ENCODE results near the gene UPF2. TPM values are rescaled to one million over a fixed set of nuclear protein-coding genes. Genes with fewer than 3 reads are reported as not detected.
A peak's percentile ranks its signal among the peaks of the same experiment; 100 is the strongest.
"Not testable (repeated sequence)": the region's sequence is repeated elsewhere in the genome, so short reads cannot be mapped to it uniquely, and the experiment has no call there.

Gene UPF2
- total RNA-seq, 1 experiment from 2014 or later, result 5.7 TPM

DNA sequence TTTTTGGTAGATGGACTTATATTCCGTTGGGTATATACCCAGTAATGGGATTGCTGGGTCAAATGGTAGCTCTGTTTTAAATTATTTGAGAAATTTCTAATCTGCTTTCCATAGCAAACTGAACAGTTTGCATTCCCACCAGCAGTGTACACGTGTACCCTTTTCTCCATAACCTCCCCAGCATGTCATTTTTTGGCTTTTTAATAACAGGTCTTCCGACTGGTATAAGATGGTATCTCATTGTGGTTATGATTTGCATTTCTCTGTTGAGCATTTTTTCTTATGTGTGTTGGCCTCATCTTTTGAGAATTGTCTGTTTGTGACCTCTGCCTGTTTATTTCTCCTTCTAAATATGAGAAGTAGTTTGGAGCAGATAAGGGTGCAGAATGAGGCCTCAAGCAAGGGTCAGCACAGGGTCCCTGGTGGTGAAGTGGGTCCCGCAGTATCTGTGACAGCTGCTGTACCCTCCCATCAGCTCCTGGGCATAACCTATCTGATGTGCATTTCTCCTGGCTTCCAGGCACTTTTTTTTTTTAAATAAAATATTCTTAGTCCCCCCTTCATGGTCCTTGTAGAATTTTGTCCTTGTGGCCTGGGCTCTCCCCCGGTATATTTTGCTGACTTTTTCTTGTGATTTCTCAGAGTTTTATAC is 145.9 kb downstream of the UPF2 start:
- no peak for DNase-seq (ENCODE audit: low read depth)
- in situ Hi-C loops (cut with HindIII; ENCODE audit: low pct_unique_long_range_greater_than_20kb, low sequenced_read_pairs), result no loop called here

DNA sequence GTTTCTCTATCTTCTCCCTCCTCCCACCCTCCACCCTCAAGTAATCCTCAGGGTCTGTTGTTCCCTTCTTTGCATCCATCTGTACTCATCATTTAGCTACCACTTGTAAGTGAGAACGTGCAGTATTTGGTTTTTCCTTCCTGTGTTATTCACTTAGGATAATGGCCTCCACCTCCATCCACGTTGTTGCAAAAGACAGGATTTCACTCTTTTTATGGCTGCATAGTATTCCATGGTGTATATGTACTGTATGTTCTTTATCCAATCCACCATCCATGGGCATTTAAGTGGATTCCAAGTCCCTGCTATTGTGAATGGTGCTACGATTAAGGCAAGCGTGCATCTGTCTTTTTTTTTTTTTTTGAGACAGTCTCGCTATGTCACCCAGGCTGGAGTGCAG is 147.0 kb downstream of the UPF2 start:
- no peak for DNase-seq (ENCODE audit: low read depth)
- in situ Hi-C loops (cut with HindIII; ENCODE audit: low pct_unique_long_range_greater_than_20kb, low sequenced_read_pairs), result no loop called here

DNA sequence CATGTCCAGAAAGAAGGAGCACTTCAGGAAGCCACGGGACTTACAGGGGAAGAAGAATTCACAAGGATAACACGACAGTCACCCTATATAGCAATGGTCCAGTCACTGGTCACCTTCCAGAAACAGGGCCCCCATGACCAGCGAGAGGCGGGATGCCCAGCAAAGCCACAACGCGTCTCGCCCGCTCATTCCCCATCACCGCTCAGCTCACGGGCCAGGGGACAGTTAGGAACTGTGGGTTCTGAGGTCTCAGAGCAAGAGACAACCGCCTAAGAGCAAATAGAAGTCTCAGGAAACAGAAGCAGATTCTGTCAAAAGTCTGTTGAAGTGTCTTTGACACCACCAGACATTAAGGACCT is 147.5 kb downstream of the UPF2 start:
- no peak for DNase-seq (ENCODE audit: low read depth)
- in situ Hi-C loops (cut with HindIII; ENCODE audit: low pct_unique_long_range_greater_than_20kb, low sequenced_read_pairs), result no loop called here

DNA sequence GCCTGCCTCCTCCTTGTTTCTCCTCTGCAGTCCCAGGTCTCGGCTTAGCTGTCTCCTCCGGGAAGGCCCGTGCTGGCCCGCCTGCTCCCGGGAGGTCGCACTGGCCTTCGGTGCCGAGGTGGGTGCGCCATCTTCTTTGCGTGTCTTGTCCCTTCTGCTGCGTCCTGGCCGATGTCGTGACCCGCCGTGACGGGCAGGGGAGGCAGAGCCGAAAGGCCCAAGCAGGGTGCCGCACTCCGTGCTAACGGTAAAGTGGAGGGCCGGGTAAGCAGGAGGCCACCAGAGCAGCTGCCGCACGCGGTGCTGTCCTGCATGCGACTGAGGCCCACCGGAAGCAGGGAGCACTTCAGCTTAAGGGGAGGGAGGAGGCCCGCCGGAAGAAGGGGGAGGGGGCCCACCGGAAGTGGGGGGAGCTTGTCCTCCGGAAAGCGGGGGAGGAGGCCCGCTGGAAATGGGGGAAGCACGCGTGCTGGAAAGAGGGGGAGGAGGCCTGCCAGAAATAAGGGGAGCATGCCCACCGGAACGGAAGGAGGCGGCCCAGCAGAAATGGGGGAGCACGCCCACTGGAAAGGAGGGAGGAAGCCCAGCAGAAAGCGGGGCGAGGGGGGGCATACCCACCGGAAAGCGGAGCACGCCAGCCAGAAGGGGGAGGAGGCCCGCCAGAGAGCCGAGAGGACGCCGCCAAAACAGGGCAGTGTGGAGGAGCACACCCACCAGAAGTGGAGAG is 148.1 kb downstream of the UPF2 start:
- in situ Hi-C loops (cut with HindIII; ENCODE audit: low pct_unique_long_range_greater_than_20kb, low sequenced_read_pairs), result no loop called here
- DNase-seq (ENCODE audit: low read depth), result no peak

DNA sequence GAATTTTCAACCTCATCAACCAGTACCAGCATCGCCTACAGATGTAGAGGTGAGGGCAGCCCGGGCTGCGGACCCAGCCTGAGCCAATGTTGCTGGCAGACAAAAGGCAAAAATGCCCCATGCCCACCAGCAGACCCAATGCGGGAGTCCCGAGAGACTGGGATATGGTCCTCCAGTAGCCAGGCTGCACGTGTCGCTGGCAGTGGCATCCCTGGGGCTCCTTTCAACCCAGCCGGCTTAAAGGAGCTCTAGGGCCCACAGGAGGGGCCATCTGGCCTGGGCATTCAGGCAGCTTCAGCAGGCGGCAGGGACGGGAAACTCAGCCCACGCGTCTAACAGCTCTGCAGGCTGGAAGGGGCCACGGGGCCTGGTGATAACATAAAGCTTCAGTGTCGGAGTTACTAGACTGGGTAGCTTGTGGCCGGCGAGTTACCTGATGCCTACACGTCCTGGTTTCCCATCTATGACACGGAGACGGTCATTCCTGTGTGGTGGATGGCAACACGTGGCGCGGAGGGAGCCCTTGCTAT is 148.8 kb downstream of the UPF2 start:
- no peak for DNase-seq (ENCODE audit: low read depth)
- in situ Hi-C loops (cut with HindIII; ENCODE audit: low pct_unique_long_range_greater_than_20kb, low sequenced_read_pairs), result no loop called here

DNA sequence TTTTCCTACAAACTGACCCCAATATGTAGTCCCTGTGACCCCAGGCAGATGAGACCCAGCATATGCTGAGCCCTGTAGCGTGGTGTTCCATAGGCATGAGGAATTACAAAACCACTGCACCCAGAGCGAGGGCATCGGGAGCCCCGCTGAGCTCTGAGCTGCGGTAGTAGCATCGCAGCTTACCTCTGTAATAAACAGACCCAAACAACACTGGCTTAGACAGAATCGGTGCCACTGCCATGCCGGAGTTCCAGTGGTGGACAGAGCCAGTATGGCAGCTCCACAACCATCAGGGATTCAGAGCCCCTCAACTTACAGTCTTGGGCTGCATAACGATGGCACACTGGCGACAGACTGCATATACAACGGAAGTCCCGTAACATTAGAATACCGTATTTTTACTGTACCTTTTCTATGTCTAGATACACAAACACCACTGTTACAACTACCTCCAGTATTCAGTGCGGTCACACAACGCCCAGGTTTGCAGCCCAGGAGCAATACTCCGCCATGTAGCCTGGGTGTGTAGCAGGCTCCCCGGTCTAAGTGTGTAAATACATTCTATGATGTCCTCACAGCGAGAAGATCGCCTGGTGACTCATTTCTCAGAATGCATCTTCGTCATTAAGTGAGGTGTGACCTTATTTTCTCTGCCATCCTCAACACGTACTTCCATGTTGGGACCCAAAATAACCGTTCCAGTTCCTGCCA is 150.7 kb downstream of the UPF2 start:
- no peak for DNase-seq (ENCODE audit: low read depth)
- in situ Hi-C loops (cut with HindIII; ENCODE audit: low pct_unique_long_range_greater_than_20kb, low sequenced_read_pairs), result no loop called here

DNA sequence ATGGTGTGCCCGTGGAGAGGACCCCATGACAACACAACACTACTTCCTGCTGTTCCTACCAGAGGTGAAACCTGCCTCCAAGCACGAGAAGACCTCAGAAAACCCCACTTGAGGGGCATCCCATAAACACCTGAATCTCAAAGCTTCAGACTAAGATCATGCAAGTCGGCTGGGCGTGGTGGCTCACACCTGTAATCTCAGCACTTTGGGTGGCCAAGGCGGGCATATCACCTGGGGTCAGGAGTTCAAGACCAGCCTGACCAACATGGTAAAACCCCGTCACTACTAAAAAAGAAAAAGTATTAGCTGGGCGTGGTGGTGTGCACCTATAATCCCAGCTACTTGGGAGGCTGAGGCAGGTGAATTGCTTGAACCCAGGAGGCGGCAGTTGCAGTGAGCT is 153.3 kb downstream of the UPF2 start:
- DNase-seq (ENCODE audit: low read depth); in situ Hi-C loops (cut with HindIII; ENCODE audit: low pct_unique_long_range_greater_than_20kb, low sequenced_read_pairs): not testable (repeated sequence)

DNA sequence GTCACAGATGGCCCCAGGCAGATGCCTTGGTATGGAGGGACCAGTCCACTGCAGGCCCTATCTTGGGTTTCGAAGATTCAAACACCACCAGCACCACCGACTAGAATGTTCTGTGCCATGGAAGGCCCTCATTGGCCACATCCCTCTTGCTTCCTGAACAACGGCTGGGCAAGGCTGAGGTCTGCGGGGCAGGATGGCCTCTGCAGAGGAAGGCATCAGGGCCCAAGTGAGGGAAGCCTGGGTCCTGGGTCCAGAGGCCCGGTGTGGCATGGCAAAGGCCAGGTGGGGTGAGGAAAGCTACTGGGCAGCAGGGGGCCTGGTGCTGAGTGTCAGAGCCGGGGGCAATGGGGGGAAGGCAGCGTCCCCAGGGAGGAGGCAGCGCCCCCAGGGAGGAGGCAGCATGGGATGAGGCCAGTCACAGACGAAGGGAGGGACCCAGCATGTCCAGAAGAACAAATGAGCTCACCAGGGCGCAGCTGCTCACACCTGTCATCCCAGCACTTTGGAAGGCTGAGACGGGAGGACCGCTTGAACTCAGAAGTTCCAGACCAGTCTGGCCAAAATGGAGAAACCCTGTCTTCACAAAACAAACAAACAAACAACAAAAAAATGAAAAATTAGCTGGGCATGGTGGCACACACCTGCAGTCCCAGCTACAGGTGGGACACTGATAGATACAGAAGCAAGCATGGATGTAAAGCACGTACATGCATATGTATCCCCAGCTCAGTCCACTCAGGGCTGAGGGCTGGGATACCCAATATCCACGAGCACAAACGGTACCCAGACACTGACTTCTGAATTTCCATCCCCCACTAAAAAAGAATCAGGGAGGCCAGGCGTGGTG is 155.0 kb downstream of the UPF2 start:
- no peak for DNase-seq (ENCODE audit: low read depth)
- in situ Hi-C loops (cut with HindIII; ENCODE audit: low pct_unique_long_range_greater_than_20kb, low sequenced_read_pairs), result no loop called here

DNA sequence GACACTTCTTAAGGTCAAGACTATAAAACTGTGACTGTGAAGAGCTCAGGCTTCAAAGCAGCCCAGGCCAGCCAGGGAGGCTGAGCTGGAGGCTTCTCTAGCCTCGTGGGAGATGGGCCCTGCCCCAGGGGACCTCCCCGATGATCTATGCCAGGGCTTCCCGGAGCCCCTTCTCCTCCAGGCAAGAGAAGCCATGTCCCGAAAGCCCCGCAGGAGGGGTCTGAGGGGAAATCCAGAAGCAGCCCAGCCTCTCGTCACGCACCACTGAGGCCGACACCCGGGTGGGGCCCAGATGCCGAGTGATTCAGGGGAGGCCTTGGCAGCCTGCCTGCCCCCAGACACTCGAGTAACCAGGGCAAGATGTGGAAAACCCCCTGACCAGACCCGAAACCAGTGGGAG is 155.8 kb downstream of the UPF2 start:
- peak; percentile 86 for DNase-seq (ENCODE audit: low read depth)
- in situ Hi-C loops (cut with HindIII; ENCODE audit: low pct_unique_long_range_greater_than_20kb, low sequenced_read_pairs), result no loop called here

DNA sequence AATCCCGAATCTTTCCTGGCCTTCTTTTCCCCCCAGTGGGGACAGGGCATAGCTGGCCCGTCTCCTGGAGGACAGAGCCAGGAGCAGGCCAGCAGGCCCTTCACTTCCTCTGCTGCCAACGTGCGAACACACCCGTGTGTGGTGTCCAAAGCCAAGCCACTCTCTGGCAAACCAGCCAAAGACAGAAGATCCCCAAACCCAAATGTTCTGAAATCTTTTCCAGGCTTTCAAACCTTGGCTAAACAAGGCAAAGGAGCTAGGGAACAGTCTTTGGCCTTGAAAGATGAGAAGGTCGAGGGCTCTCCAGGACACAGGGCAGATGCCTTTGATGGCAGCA is 156.5 kb downstream of the UPF2 start:
- in situ Hi-C loops (cut with HindIII; ENCODE audit: low pct_unique_long_range_greater_than_20kb, low sequenced_read_pairs), result no loop called here
- no peak for DNase-seq (ENCODE audit: low read depth)

DNA sequence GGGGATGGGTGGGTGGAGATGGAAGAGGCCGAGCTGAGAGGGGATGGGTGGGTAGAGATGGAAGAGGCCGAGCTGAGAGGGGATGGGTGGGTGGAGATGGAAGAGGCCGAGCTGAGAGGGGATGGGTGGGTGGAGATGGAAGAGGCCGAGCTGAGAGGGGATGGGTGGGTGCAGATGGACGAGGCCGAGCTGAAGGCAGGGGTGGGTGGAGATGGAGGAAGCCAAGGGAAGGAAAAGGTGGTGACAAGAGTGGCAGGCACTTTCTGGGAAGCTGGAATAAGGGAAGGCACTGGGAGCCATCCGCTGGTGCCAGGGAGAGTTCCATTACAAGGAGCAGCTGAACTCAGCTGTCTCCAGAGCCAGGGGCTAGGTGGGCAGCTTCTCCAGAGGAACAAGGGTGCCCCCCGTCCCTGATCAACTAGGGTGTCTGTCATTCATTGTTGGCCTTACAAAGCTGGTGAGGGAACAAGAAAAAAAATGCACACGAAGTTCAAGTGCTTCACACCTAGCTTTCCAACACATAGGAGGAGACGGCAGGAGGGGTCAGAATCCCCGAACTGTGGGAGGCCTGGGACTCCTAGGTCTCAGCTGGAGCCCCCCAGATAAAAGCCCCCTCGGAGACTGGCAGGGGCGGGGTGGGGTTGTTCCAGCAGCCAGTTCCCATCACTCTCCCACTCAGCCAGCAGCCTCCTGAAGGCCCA is 157.0 kb downstream of the UPF2 start:
- DNase-seq (ENCODE audit: low read depth), result no peak
- in situ Hi-C loops (cut with HindIII; ENCODE audit: low pct_unique_long_range_greater_than_20kb, low sequenced_read_pairs), result no loop called here

DNA sequence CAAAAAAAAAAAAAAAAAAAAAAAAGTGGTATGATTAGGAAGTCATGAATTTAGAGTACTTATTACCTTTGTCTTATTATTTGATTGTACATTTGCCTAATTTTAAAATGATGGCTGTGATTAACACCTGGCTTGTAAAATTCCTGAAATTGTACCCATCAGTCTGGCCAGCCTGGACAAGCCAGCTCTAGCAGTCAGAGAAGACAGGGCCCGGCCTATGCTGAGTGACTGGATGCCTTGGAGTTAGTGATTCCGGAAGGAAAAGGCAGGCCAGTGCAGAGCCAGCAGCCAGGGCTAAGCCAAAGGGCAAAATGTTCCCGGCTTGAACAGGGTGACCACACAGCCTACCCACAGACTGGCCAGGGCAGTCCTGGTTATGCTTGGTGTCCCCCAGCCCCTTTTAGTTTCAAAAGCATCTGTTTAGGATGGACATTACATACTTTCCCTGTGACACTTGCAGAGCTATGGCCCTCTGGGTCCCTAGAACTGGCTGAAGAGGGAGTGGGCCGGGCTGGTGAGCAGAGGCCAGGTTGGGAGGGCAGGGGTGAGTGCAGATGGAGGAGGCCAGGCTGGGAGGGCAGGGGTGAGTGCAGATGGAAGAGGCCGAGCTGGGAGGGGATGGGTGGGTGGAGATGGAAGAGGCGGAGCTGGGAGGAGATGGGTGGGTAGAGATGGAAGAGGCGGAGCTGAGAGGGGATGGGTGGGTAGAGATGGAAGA is 157.7 kb downstream of the UPF2 start:
- DNase-seq (ENCODE audit: low read depth), result no peak
- in situ Hi-C loops (cut with HindIII; ENCODE audit: low pct_unique_long_range_greater_than_20kb, low sequenced_read_pairs), result no loop called here

DNA sequence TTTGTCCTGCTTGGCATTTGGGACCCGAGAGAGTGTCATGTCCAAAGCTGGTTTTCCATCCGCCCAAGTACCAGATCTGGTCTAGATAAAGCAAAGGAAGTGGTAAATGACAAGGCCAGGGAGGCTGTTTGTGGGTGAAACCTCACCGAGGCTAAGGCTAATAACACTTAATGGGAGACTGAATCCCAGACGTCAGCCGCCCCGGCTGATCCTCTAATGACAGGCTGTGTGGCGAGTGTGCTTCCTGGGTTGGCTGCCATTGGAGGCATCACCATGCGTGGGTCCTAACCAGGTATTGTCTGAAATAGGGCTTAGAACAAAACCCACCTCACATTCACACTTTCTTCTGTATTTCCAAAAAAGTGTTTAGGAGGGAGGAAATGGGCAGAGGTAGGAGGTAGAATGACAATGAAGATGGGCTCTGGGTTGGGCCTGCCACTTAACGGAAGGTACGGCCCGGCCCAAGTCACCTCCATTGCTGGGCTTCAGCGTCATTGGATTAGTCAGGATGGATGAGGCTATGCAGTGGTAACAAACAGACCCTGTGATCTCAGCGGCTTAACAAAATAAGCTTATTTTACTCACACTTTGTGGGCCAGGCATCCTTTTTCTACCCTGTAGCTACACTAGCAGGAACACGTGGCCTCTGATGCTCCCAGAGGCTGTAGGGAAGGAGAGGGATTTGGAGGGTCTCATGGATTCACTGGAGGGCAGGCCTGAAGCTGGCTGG is 159.8 kb downstream of the UPF2 start:
- DNase-seq (ENCODE audit: low read depth), result no peak
- in situ Hi-C loops (cut with HindIII; ENCODE audit: low pct_unique_long_range_greater_than_20kb, low sequenced_read_pairs), result no loop called here

DNA sequence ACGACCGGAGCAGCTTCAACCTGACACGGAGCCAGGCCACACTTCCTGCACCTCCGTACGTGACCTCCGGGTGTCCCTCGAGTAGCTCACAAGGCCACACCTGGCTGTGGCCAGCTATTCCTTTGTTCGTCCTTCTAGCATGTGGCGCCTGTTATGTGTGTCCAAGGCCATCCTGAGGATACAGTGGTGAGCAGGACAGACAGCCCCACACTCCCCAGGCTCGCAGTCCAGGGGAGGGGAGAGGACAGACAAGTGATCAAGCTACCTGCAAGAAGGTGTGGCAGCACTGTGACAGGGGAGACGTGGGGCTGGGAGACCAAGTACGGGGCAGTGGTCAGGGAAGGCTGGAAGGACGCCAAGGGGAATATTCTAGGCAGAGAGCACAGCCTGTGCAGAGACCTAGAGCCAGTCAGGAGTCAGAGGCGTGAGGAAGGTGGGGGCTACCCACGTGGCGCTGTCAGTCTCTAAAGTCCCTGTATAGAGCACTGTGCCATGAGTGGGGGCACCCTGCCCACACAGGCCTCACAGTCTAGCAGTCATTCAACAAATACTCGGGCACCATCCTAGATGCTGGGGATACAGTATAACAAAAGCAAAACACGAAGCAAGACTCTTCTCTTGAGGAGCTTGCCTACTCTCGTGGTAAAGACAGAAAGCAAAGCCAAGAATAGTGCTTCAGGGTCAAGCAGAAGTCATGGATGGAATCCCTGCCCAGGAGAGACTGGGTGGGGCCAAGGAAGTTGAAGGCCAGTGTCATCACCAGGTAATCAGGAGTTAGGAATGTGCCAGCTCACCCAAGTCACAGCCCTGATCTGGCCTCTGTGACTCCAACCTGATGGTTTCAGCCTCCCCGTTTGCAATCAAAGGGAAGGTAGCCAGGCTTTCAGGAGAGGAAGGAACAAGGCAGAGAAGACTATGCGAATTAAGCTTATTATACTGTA is 160.9 kb downstream of the UPF2 start:
- in situ Hi-C loops (cut with HindIII; ENCODE audit: low pct_unique_long_range_greater_than_20kb, low sequenced_read_pairs), result no loop called here
- peak; percentile 95 for DNase-seq (ENCODE audit: low read depth)

DNA sequence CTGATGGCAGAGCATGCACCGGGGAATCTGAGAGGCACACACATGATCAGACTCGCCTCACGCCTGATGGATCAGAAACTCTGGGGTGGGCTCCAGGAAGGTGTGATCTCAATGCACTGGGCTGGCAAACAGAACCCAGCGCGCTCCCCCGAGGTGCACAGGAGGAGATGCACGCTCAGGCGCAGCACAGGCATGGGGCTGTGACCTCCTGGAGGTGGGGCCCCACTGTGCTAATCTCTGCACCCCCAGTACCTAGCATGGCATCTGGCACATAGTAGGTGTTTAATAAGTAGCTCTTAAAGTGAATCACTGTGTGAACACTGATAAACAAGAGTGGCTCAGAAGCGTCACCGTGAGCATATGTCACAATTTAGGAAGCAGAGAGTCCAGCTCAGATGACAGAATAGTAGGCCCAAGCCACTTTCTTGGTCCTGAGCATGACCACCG is 161.6 kb downstream of the UPF2 start:
- in situ Hi-C loops (cut with HindIII; ENCODE audit: low pct_unique_long_range_greater_than_20kb, low sequenced_read_pairs), result no loop called here
- no peak for DNase-seq (ENCODE audit: low read depth)
